Karpas-422 (cell line): ENCODE data around the gene HBQ1. TPM values are rescaled to one million over a fixed set of nuclear protein-coding genes. Genes with fewer than 3 reads are reported as not detected.
"Not testable (repeated sequence)": the region's sequence is repeated elsewhere in the genome, so short reads cannot be mapped to it uniquely, and the experiment has no call there.

Experiments
- DNase-seq: peaks from one replicate; pipeline ENCODE4 v3.0.0-alpha.2; 2015
- H2AFZ ChIP-seq: fragments of 200-600 bp; sonication (generic); 2 replicates; pipeline ENCODE4 v1.6.1; 2014; ENCODE audit warnings: antibody characterized with exemption, low read length, mixed read lengths
- H3K27ac ChIP-seq: fragments of 200-600 bp; sonication (generic); 2 replicates; pipeline ENCODE4 v1.5.1; 2014; ENCODE audit warnings: mild to moderate bottlenecking, low read length, moderate library complexity
- H3K27me3 ChIP-seq: fragments of 200-600 bp; sonication (generic); 2 replicates; pipeline ENCODE4 v1.6.1; 2014; ENCODE audit warnings: low read length, mixed read lengths
- H3K36me3 ChIP-seq: fragments of 200-600 bp; sonication (generic); 2 replicates; pipeline ENCODE4 v1.6.1; 2014; ENCODE audit warnings: low read length, mixed read lengths; ENCODE audit not compliant: insufficient read depth
- H3K4me1 ChIP-seq: fragments of 200-600 bp; sonication (generic); 2 replicates; pipeline ENCODE4 v1.6.1; 2014; ENCODE audit warnings: mild to moderate bottlenecking, low read length, mixed read lengths
- H3K4me2 ChIP-seq: fragments of 200-600 bp; sonication (generic); 2 replicates; pipeline ENCODE4 v1.6.1; 2014; ENCODE audit warnings: low read length, low read depth, mild to moderate bottlenecking; ENCODE audit not compliant: poor library complexity, severe bottlenecking
- H3K4me3 ChIP-seq: fragments of 200-600 bp; sonication (generic); 2 replicates; pipeline ENCODE4 v1.5.1; 2014; ENCODE audit warnings: mild to moderate bottlenecking, antibody characterized with exemption, low read length, mixed read lengths
- H3K79me2 ChIP-seq: fragments of 200-600 bp; sonication (generic); 2 replicates; pipeline ENCODE4 v1.6.1; 2014; ENCODE audit warnings: mild to moderate bottlenecking, low read length, mixed read lengths
- H3K9ac ChIP-seq: fragments of 200-600 bp; sonication (generic); 2 replicates; pipeline ENCODE4 v1.6.0; 2014; ENCODE audit warnings: low read length
- H3K9me2 ChIP-seq: fragments of 200-600 bp; sonication (generic), shearing (Covaris generic); replicated peaks from 2 replicates; pipeline ENCODE4 v1.6.0; 2014; ENCODE audit warnings: mild to moderate bottlenecking, low read length, moderate library complexity; ENCODE audit not compliant: insufficient read depth
- H3K9me3 ChIP-seq: fragments of 300-700, 200-600 bp; sonication (generic); 2 replicates; pipeline ENCODE4 v1.6.1; 2014; ENCODE audit warnings: low read length, mixed read lengths
- H4K20me1 ChIP-seq: fragments of 200-600 bp; sonication (generic); 2 replicates; pipeline ENCODE4 v1.6.1; 2014; ENCODE audit warnings: mild to moderate bottlenecking, antibody characterized with exemption, low read length, low read depth; ENCODE audit not compliant: insufficient read depth
- total RNA-seq: library from RNA; depleted of rRNA; stranded (reverse); fragments of >200 nt; shearing (Covaris generic); gene quantifications from 2 replicates; pipeline ENCODE4 v1.2.3, GENCODE V29; 2014; ENCODE audit warnings: low replicate concordance

Gene HBQ1
- total RNA-seq, 1 experiment from 2014 or later, result not detected

DNA sequence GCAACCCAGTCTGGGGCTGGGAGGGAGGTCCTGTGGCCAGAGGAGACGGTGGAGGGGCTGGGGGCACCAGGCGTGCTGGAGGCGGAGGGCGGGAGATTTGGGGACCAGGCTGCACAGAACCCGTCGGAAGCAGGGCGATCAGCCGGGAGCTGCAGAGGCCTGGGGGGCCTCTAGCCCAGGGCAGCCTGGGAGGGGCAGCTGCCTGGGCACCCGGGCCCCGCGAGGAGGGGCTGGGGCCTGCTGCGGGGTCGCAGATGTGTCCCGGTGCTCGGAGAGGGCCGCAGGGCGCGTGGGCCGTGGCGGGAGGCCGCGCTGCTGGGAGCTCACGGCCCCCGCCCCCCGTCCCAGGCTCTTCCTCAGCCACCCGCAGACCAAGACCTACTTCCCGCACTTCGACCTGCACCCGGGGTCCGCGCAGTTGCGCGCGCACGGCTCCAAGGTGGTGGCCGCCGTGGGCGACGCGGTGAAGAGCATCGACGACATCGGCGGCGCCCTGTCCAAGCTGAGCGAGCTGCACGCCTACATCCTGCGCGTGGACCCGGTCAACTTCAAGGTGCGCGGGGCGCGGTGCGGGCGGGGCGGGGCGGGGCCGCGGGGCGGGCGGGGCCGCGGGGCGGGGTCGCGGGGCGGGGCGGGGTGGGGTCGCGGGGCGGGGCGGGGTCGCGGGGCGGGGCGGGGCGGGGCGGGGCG, 16.0 kb upstream of the HBQ1 start:
- not testable (repeated sequence) for H3K79me2 ChIP-seq, H3K9me2 ChIP-seq, H3K9me3 ChIP-seq, H2AFZ ChIP-seq, H3K4me2 ChIP-seq, DNase-seq, H3K36me3 ChIP-seq, H3K4me1 ChIP-seq, H4K20me1 ChIP-seq, H3K27ac ChIP-seq, H3K27me3 ChIP-seq, H3K4me3 ChIP-seq, H3K9ac ChIP-seq

GRCh38 chr16:164827-165538, 15.3 kb upstream of the HBQ1 start:
- H3K4me2 ChIP-seq, result no peak overlapping the region
- no peaks in the 10 kb centered on the region for H3K4me1 ChIP-seq
- no peak for DNase-seq
- no peak overlapping the region for H3K4me3 ChIP-seq
- H3K27me3 ChIP-seq, result no peaks in the 10 kb centered on the region
- no peak overlapping the region for H3K9ac ChIP-seq
- H3K27ac ChIP-seq, result no peak overlapping the region
- no peaks in the 10 kb centered on the region for H3K9me3 ChIP-seq
- H3K79me2 ChIP-seq, result no peaks in the 10 kb centered on the region
- no peak overlapping the region for H2AFZ ChIP-seq
- no peaks in the 10 kb centered on the region for H3K36me3 ChIP-seq
- H3K9me2 ChIP-seq, result no peaks in the 10 kb centered on the region
- H4K20me1 ChIP-seq, result no peaks in the 10 kb centered on the region

- no peak for DNase-seq
- Histone ChIP-seq H2AFZ (no peak within 1 kb of the TSS), H3K4me2 (no peak within 1 kb of the TSS)
Observed at GRCh38 chr16:165539-166374, 14.5 kb upstream of the HBQ1 start, which contains the start of gene HBM. TSS of gene HBM (plus strand) at chr16:165978. CDS start at chr16:165998, 20 bp downstream.

GRCh38 chr16:166375-167121, 13.7 kb upstream of the HBQ1 start:
- Histone ChIP-seq H3K9me3 (no peaks in the 10 kb centered on the region), H3K27me3 (no peaks in the 10 kb centered on the region), H3K36me3 (no peaks in the 10 kb centered on the region), H3K4me3 (no peak overlapping the region), H3K9me2 (no peaks in the 10 kb centered on the region), H3K79me2 (no peaks in the 10 kb centered on the region), H2AFZ (no peak overlapping the region), H4K20me1 (no peaks in the 10 kb centered on the region), H3K27ac (no peak overlapping the region), H3K4me2 (no peak overlapping the region), H3K9ac (no peak overlapping the region), H3K4me1 (no peaks in the 10 kb centered on the region)
- no peak for DNase-seq

More at GRCh38 chr16:165539-166374, 14.5 kb upstream of the HBQ1 start, which contains the start of gene HBM:
- Histone ChIP-seq H3K9ac (no peak within 1 kb of the TSS), H3K79me2 (no peaks in the 10 kb centered on the region), H4K20me1 (no peaks in the 10 kb centered on the region), H3K9me3 (no peaks in the 10 kb centered on the region), H3K36me3 (no peaks in the 10 kb centered on the region), H3K4me1 (no peaks in the 10 kb centered on the region), H3K4me3 (no peak within 1 kb of the TSS), H3K27me3 (no peaks in the 10 kb centered on the region), H3K9me2 (no peaks in the 10 kb centered on the region), H3K27ac (no peak within 1 kb of the TSS)

DNA sequence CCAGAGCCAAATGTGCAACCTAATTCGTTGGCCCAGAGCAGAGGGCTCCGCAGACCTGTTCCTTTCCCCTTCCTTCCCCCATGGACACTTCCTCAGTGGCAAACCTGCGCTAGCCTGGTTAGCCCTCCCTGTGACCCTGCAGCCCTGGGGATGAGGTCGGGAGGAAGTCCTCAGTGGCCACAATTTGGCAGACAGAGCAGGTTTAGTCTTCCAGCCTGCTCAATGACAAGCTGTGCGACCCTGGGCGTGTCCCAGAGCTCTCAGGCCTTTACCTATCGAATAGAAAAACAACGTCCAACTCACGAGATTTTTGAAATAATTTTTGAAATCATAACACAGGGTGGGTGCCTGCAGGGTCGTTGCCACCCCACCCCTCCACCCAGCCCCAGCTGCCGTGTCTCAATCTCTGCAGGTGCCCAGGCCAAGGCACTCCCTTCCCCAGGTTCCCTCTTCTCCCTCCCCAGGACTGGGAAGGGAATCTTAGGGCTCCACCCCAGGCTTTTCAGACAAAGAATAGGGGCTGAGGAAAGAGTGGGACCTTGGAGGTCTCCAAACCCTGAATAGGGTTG, 13.1 kb upstream of the HBQ1 start:
- Histone ChIP-seq H3K27ac (no peak overlapping the region), H3K4me2 (no peak overlapping the region), H3K27me3 (no peaks in the 10 kb centered on the region), H3K9me3 (no peaks in the 10 kb centered on the region), H3K9me2 (no peaks in the 10 kb centered on the region), H3K4me3 (no peak overlapping the region), H2AFZ (no peak overlapping the region), H4K20me1 (no peaks in the 10 kb centered on the region), H3K79me2 (no peaks in the 10 kb centered on the region), H3K9ac (no peak overlapping the region), H3K36me3 (no peaks in the 10 kb centered on the region), H3K4me1 (no peaks in the 10 kb centered on the region)
- no peak for DNase-seq

DNA sequence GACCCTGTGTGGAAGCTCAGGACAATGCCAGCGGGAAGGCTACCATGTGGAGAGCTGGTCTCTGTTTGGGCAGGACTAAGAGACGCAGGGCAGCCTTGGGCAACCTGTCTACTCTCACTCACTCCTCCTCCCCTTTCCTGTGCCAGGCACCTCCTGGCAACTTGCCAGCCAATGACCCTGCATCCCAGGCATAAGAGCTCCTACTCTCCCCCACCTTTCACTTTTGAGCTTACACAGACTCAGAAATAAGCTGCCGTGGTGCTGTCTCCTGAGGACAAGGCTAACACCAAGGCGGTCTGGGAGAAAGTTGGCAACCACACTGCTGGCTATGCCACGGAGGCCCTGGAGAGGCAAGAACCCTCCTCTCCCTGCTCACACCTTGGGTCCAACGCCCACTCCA, 11.8 kb upstream of the HBQ1 start:
- H3K4me1 ChIP-seq, result no peaks in the 10 kb centered on the region
- no peaks in the 10 kb centered on the region for H3K36me3 ChIP-seq
- DNase-seq, result no peak
- H3K9ac ChIP-seq, result no peak overlapping the region
- no peak overlapping the region for H2AFZ ChIP-seq
- H3K4me2 ChIP-seq, result no peak overlapping the region
- H4K20me1 ChIP-seq, result no peaks in the 10 kb centered on the region
- no peaks in the 10 kb centered on the region for H3K9me3 ChIP-seq
- H3K79me2 ChIP-seq, result no peaks in the 10 kb centered on the region
- no peak overlapping the region for H3K27ac ChIP-seq
- no peak overlapping the region for H3K4me3 ChIP-seq
- H3K27me3 ChIP-seq, result no peaks in the 10 kb centered on the region
- H3K9me2 ChIP-seq, result no peaks in the 10 kb centered on the region

GRCh38 chr16:169014-169413, 11.2 kb upstream of the HBQ1 start:
- no peaks in the 10 kb centered on the region for H3K79me2 ChIP-seq
- H3K27me3 ChIP-seq, result no peaks in the 10 kb centered on the region
- H3K4me3 ChIP-seq, result no peak overlapping the region

More at GRCh38 chr16:169014-169413, 11.2 kb upstream of the HBQ1 start:
- Histone ChIP-seq H3K9ac (no peak overlapping the region), H3K27ac (no peak overlapping the region), H3K4me2 (no peak overlapping the region), H3K4me1 (no peaks in the 10 kb centered on the region), H4K20me1 (no peaks in the 10 kb centered on the region), H2AFZ (no peak overlapping the region), H3K36me3 (no peaks in the 10 kb centered on the region), H3K9me2 (no peaks in the 10 kb centered on the region), H3K9me3 (no peaks in the 10 kb centered on the region)
- DNase-seq, result no peak
